Erythroblast (primary cell): ENCODE measurements around the gene HDAC3.

Experiments
- DNase-seq, 2 experiments: peaks; one replicate each; lab custom pipeline; 2025; lab: John Stamatoyannopoulos, UW
- GATA1 ChIP-seq: IDR thresholded peaks from 2 replicates; pipeline ENCODE4 v1.6.1; 2011; ENCODE audit warnings: low read depth, mild to moderate bottlenecking, control low read depth, low read length, moderate library complexity
- POLR2A ChIP-seq: IDR thresholded peaks from 2 replicates; pipeline ENCODE4 v1.6.1; 2011; ENCODE audit warnings: mild to moderate bottlenecking, low read length

Gene HDAC3

GRCh38 chr5:141596867-141597266 is 39.8 kb downstream of the HDAC3 start:
- TF ChIP-seq GATA1: no peak
- TF ChIP-seq POLR2A: no peak
- no peak for DNase-seq

- TF ChIP-seq GATA1: no peak
- no peak for TF ChIP-seq POLR2A
- DNase-seq: peak in 1 of 2 experiments; percentile 18
These were observed 46.5 kb downstream of the HDAC3 start for GRCh38 chr5:141590127-141590526.

DNA sequence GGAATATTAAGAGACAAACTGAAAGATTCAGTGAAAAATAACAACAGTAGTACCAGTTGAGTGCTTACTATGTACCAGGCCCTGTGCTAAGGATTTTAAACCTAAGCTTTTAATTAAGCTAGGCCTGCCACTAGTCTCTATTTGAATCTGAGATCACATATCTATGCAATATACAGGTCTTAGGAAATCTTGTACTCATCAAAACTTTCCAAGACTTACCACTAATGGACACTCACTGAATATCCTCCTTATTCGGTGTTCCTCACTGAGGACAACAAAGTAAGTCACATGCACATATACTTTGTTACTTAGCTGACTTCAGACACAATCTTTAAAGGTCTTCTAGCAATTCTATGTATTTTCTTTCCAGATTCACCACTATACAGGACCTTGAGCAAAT is 50.4 kb downstream of the HDAC3 start:
- DNase-seq: no peak
- TF ChIP-seq POLR2A: no peak
- no peak for TF ChIP-seq GATA1

GRCh38 chr5:141585594-141585993 is 51.1 kb downstream of the HDAC3 start:
- no peak for DNase-seq
- TF ChIP-seq GATA1 (no peak), POLR2A (no peak)

GRCh38 chr5:141574122-141574510 is 62.5 kb downstream of the HDAC3 start:
- TF ChIP-seq GATA1 (no peak), POLR2A (no peak)
- no peak for DNase-seq

DNA sequence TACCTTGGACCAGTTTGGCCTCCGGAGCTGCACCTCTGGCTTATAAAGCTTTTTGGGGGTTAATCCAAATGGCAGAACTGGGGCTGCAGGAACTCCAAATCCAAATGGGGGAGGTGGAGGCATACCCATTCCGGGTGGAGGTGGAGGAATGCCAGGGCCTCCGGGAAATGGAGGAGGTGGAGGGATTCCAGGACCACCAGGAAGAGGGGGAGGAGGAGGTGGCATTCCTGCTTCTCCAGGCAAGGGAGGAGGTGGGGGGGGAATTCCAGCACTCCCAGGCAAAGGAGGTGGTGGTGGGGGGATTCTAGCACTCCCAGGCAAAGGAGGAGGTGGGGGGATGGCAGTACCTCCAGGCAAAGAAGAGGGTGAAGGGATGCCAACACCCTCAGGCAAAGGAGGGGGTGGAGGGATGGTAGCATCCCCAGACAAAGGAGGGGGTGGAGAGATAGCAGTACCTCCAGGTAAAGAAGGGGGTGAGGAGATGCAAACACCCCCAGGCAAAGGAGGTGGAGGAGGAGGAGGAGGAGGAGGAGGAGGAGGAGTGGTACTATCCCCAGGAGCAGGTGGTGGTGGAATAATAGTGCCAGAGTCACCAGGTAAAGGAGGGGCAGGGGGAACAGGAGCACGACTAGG is 63.0 kb downstream of the HDAC3 start:
- no peak for TF ChIP-seq POLR2A
- no peak for TF ChIP-seq GATA1
- no peak for DNase-seq
